Measurements from ENCODE around the gene SLX4IP. TPM values are rescaled to one million over a fixed set of nuclear protein-coding genes. Genes with fewer than 3 reads are reported as not detected.

SLX4IP gene
- total RNA-seq, 1 donor from 2014 or later = 6.3 TPM

DNA sequence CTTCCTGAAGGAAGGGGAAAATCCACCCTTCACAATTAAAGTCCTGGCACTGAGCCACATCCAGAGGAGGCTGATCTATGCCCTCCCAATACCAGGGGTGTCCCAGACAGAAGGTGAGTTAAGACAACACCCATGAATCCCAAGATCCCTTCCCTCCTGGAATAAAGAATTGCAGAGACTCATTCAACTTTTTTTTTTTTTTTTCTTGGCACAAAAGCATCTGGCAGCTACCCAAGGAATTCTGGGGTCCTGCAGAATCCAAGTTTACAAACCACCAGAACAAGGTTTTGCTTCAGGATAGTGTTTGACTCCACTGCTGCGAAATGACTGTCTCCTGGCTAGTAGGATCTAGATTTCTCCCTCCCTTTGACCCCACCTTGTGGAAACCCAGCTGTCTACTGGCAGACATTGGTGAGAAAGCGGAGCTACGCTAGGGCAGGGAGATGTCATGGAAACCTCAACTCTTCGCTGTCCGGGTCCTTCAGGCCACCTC lies 201.3 kb downstream of the SLX4IP start:
- intact Hi-C loops (cut with micrococcal nuclease) = no loop called here
- no peaks in the 10 kb centered on the region for H3K4me1 Mint-ChIP-seq (ENCODE audit: low read depth)
- no peak overlapping the region for H3K4me3 Mint-ChIP-seq (ENCODE audit: low read depth)
- DNase-seq (ENCODE audit: low spot score) = no peak
- no peak overlapping the region for H3K27ac Mint-ChIP-seq
- no peaks in the 10 kb centered on the region for H3K27me3 Mint-ChIP-seq (ENCODE audit: low read depth)
- H3K36me3 Mint-ChIP-seq (ENCODE audit: low read depth) = peaks cover 6% of the 10 kb centered on the region
- no peaks in the 10 kb centered on the region for H3K9me3 Mint-ChIP-seq

DNA sequence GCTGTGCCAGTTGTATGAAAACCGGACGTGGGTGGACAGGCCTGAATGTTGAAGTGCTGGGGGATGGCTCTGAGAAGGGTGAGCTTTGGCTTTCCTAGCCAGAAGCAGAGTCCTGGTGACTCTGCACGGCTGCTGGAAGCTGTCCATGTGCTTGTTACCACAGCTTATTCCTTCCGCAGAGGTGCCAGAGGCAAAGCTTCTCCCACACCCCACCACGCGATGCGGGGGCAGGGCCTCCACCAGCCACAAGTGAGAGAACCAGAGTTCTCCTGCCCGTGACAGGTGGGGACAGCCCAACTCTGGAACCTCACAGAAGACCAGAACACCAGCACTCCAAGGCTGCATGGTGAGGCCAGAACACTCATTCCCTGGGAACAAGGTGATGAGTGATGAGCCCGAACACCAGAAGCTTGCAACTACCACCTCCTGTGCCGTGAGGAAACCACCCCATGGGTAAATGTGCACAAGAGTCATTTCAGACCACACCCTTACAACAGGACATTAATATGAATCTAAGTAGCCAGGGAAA lies 202.0 kb downstream of the SLX4IP start:
- no peak for DNase-seq (ENCODE audit: low spot score)
- H3K9me3 Mint-ChIP-seq = no peaks in the 10 kb centered on the region
- H3K4me1 Mint-ChIP-seq (ENCODE audit: low read depth) = no peaks in the 10 kb centered on the region
- H3K27ac Mint-ChIP-seq = no peak overlapping the region
- no peak overlapping the region for H3K4me3 Mint-ChIP-seq (ENCODE audit: low read depth)
- intact Hi-C loops (cut with micrococcal nuclease) = no loop called here
- peaks cover 6% of the 10 kb centered on the region for H3K36me3 Mint-ChIP-seq (ENCODE audit: low read depth)
- H3K27me3 Mint-ChIP-seq (ENCODE audit: low read depth) = no peaks in the 10 kb centered on the region

DNA sequence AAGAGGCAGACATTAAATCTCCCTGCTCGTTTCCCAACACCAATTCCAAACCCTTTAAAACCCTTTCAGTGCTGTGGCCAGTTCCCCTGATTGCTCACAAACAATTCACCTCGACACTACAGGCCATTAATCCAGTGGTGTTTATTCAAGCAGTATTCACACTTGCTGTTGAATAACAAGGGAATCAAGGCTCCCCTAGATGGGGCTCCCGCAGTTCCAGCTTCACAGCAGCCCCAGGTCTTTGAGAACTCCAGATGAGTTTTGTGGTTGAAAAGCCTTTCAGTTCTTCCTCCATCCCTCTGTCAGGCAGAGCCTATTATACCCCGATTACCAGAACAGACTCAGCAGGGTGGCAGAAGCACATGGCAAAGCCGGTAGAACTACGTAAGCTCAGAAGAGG lies 202.5 kb downstream of the SLX4IP start:
- H3K4me3 Mint-ChIP-seq (ENCODE audit: low read depth) = no peak overlapping the region
- H3K27ac Mint-ChIP-seq = no peak overlapping the region
- no peak for DNase-seq (ENCODE audit: low spot score)
- H3K36me3 Mint-ChIP-seq (ENCODE audit: low read depth) = peaks cover 6% of the 10 kb centered on the region
- intact Hi-C loops (cut with micrococcal nuclease) = no loop called here
- no peaks in the 10 kb centered on the region for H3K9me3 Mint-ChIP-seq
- no peaks in the 10 kb centered on the region for H3K4me1 Mint-ChIP-seq (ENCODE audit: low read depth)
- no peaks in the 10 kb centered on the region for H3K27me3 Mint-ChIP-seq (ENCODE audit: low read depth)

DNA sequence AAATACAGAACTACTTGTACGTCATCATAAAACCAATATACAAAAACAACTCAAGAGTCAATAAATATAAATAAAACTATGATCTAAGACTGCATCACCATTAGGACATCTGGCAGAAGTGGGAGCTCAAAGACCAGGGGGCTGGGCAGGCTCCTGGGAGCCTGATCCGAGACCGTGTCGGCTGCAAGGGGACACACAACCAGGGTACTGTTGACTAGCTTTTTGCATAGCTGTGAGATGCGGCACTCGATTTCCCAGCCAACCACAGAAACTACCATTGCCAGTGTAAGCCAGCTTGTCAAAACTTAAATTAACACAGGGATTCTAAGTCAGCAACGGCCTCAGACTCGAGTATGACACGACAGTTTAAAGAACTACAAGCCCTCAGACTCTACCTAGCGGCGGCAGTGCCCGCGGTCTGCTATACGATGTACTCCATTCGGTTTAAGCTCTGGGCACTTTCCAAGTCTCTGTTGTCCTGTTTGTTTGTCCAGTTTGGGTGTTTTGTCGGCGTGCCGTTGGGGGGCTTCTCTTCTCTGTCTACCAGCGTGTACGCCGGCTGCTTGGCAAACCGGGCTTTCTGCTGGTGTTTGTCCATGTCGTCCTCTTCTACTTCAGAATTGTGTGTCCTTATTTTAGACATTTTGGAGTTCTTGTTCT lies 204.1 kb downstream of the SLX4IP start:
- intact Hi-C loops (cut with micrococcal nuclease) = no loop called here
- no peaks in the 10 kb centered on the region for H3K27me3 Mint-ChIP-seq (ENCODE audit: low read depth)

DNA sequence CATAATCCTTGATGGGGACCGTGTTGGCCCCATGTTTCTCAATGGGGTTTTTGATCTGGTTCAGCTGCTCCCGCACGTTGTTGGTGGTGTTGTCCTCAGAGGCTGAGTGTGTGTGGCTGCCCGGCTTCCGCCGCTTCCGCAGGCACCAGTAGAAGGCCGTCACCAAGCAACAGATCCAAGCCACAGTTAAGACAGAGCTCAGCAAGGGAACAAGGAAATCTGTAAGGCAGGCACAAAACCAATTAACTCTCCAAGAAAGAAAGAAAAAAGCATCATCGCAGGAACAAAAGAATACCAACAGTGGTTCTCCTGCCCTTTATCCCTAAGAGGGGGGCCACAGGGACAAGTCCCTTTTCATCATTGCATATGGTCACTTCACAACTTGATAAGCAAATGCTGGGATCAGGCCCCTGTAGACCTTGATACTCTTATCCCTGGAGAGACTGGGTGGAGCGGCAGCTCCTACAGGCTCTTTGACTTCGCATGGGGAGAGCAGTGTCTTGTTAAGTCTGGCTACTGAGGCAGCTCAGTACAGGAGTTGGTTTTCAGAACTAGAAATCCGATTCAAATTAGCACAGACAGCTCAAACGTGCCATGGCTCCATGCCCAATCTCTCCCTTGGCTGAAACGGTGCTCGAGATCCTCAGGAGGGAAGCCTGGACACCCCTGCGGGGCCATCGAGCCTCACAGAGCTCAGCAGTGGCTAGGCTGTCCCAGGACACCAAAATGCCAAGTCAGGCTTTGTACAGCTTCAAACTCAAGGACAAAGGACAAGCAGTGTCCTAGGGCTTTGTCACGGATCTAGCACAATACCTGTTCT lies 204.8 kb downstream of the SLX4IP start:
- intact Hi-C loops (cut with micrococcal nuclease) = no loop called here
- no peak overlapping the region for H3K27ac Mint-ChIP-seq
- H3K4me3 Mint-ChIP-seq (ENCODE audit: low read depth) = no peak overlapping the region
- DNase-seq (ENCODE audit: low spot score) = no peak
- no peaks in the 10 kb centered on the region for H3K9me3 Mint-ChIP-seq
- no peaks in the 10 kb centered on the region for H3K27me3 Mint-ChIP-seq (ENCODE audit: low read depth)
- H3K4me1 Mint-ChIP-seq (ENCODE audit: low read depth) = peaks cover 7% of the 10 kb centered on the region
- peaks cover 6% of the 10 kb centered on the region for H3K36me3 Mint-ChIP-seq (ENCODE audit: low read depth)

More for the DNA sequence above, 204.1 kb downstream of the SLX4IP start:
- Mint-ChIP-seq H3K4me1 (ENCODE audit: low read depth) (peaks cover 1% of the 10 kb centered on the region), H3K27ac (no peak overlapping the region), H3K9me3 (no peaks in the 10 kb centered on the region), H3K4me3 (ENCODE audit: low read depth) (no peak overlapping the region), H3K36me3 (ENCODE audit: low read depth) (peaks cover 6% of the 10 kb centered on the region)
- DNase-seq (ENCODE audit: low spot score) = no peak

DNA sequence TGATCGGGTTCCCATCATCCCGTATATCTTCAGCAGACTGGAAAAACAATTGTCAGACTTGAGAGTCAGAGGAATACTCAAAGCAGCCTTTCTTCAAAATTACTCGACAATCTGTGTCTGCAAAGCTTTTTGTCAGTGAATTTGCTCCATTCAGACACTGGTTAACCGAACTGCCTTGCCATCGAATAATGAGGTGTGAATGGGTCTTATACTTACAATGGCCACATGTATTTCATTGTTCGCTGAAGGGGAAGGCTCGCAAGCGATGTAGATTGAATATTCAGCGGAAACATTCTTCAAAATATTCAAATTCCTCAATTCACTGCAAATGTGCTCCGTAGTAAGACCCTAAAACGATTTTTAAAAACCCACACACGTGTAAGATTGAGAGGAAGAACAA lies 205.8 kb downstream of the SLX4IP start:
- no peaks in the 10 kb centered on the region for H3K9me3 Mint-ChIP-seq
- H3K36me3 Mint-ChIP-seq (ENCODE audit: low read depth) = peaks cover 6% of the 10 kb centered on the region
- peaks cover 8% of the 10 kb centered on the region for H3K4me1 Mint-ChIP-seq (ENCODE audit: low read depth)
- H3K4me3 Mint-ChIP-seq (ENCODE audit: low read depth) = no peak overlapping the region
- no peaks in the 10 kb centered on the region for H3K27me3 Mint-ChIP-seq (ENCODE audit: low read depth)
- H3K27ac Mint-ChIP-seq = no peak overlapping the region
- intact Hi-C loops (cut with micrococcal nuclease) = no loop called here
- DNase-seq (ENCODE audit: low spot score) = no peak

DNA sequence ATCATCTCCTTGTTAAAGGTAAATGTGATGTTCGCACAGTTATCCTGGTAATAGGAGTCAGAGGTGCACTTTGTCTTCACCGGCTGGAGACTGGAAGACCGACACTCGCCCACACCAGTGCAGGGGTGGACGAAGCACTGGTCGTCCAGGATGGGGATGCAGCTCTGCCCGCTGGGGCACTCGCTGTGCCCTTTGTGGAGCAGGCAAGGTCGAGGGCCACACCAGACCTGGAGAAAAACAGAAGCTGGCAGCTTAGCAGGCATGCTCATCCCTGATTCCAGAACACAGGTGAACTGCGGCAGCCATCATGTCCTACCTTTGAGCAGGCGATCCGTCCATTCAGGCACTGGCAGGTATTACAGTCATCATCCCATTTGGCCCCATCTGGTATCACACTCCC lies 206.4 kb downstream of the SLX4IP start:
- Mint-ChIP-seq H3K27me3 (ENCODE audit: low read depth) (no peaks in the 10 kb centered on the region), H3K27ac (no peak overlapping the region), H3K9me3 (no peaks in the 10 kb centered on the region), H3K4me1 (ENCODE audit: low read depth) (peaks cover 8% of the 10 kb centered on the region), H3K4me3 (ENCODE audit: low read depth) (no peak overlapping the region), H3K36me3 (ENCODE audit: low read depth) (peaks cover 6% of the 10 kb centered on the region)
- no peak for DNase-seq (ENCODE audit: low spot score)
- intact Hi-C loops (cut with micrococcal nuclease) = no loop called here

DNA sequence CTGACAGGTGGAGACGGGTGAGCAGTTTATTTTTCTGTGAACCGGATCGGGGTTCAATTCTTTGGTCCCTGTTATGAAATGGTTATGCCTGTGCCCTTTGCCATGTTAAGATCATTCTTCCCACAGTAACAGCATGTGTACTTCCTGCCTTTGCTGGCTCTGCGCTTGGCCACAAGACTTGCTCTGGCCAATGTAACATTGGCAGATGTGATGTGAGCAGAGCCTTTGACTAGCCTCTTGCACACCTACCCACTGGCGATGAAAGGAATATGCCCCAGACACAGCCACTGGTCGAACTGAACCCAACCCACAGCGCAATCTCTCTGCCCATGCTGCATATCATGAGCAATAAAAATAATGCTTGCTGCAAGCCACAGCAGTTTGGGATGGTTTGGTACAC lies 206.8 kb downstream of the SLX4IP start:
- Mint-ChIP-seq H3K36me3 (ENCODE audit: low read depth) (peaks cover 6% of the 10 kb centered on the region), H3K9me3 (no peaks in the 10 kb centered on the region), H3K4me1 (ENCODE audit: low read depth) (peaks cover 8% of the 10 kb centered on the region), H3K27me3 (ENCODE audit: low read depth) (no peaks in the 10 kb centered on the region), H3K27ac (no peak overlapping the region), H3K4me3 (ENCODE audit: low read depth) (no peak overlapping the region)
- intact Hi-C loops (cut with micrococcal nuclease) = no loop called here
- no peak for DNase-seq (ENCODE audit: low spot score)

DNA sequence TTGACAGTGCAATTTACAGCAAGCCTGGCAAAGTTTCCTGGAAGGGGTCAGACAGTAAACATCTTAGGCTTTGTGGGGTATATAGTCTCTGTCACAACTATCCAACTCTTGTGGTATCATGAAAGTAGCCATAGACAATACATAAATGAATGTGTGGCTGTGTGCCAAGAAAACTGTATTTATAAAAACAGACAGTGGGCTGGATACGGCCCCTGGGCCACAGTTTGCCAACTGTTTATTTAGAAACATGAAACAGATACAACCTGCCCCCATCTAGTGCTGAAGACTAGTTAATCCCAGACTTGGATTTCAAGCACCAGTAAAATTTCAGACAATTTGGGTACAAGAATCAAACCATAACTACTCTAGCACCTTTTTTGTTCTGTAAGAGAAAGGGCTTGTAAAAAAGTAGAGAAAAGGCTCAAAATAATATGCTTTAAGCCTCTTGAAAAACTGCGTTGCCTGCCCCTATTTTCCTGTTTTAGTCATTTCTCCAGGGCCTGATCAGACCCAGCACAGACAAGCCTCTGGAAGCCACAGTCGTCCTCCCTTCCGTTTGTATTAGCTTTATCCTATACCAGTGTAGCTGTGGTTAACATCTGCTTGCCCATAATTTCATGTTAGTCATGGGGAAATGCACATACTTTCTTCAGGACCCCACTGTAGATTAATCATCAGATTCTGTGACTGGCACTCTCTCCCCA lies 207.9 kb downstream of the SLX4IP start:
- H3K36me3 Mint-ChIP-seq (ENCODE audit: low read depth) = peaks cover 6% of the 10 kb centered on the region
- no peak overlapping the region for H3K4me3 Mint-ChIP-seq (ENCODE audit: low read depth)
- no peak overlapping the region for H3K27ac Mint-ChIP-seq
- DNase-seq (ENCODE audit: low spot score) = no peak
- no peaks in the 10 kb centered on the region for H3K9me3 Mint-ChIP-seq
- peaks cover 8% of the 10 kb centered on the region for H3K4me1 Mint-ChIP-seq (ENCODE audit: low read depth)
- peaks cover 4% of the 10 kb centered on the region for H3K27me3 Mint-ChIP-seq (ENCODE audit: low read depth)
- intact Hi-C loops (cut with micrococcal nuclease) = no loop called here

DNA sequence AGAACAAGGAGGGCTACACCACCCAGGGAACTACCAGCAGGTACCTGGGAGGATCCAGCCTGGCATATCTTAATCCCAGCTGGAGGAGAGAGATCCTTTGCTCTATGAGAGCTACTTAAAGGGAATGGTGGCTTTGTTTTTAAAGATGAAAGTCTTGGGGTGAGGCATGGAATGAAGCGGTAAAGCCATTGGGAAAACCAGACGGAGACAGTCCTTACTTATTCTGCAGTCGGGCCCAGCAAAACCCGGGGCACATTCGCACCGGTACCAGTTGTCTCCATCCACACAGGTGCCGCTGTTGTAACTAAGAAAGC lies 208.4 kb downstream of the SLX4IP start:
- no peak overlapping the region for H3K27ac Mint-ChIP-seq
- intact Hi-C loops (cut with micrococcal nuclease) = no loop called here
- H3K4me3 Mint-ChIP-seq (ENCODE audit: low read depth) = no peak overlapping the region
- no peak for DNase-seq (ENCODE audit: low spot score)
- peaks cover 7% of the 10 kb centered on the region for H3K27me3 Mint-ChIP-seq (ENCODE audit: low read depth)
- peaks cover 8% of the 10 kb centered on the region for H3K4me1 Mint-ChIP-seq (ENCODE audit: low read depth)
- H3K36me3 Mint-ChIP-seq (ENCODE audit: low read depth) = peaks cover 6% of the 10 kb centered on the region
- H3K9me3 Mint-ChIP-seq = no peaks in the 10 kb centered on the region

DNA sequence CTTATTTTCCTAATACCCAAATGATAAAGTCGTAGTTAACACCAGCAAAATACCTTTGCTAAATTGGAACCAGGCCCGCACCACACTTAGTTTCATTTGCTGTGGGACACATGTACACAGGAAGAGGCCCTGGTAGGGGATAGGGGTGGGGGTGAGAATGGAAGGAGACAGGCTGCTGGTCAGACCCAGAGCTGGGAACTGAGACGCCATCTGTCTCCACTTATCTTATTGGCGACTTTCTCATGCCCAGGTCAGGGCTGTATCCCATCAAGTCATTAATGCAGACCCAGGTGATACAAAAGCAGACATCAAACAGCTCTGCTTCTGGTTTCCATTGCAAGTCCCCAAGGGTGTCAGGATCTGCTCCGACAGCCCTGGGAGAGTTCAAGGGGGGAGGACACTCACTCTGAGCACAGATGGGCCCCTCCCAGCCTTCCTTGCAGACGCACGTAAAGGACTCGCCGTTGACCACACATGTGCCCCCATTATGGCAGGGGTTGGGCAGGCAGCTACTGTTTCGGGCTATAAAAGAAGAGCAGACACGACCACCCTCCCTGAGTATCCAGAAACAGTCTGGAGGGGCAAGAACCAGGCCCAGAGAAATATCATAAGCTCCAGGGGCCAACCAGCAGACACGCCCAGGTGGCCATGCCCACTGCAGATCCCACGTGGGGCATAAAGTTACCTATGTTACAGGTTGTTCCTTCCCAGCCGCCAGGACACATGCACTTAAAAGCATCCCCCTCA lies 209.5 kb downstream of the SLX4IP start:
- H3K4me1 Mint-ChIP-seq (ENCODE audit: low read depth) = peaks cover 10% of the 10 kb centered on the region
- peaks cover 12% of the 10 kb centered on the region for H3K27me3 Mint-ChIP-seq (ENCODE audit: low read depth)
- H3K36me3 Mint-ChIP-seq (ENCODE audit: low read depth) = peaks cover 6% of the 10 kb centered on the region
- no peak overlapping the region for H3K4me3 Mint-ChIP-seq (ENCODE audit: low read depth)
- H3K27ac Mint-ChIP-seq = no peak overlapping the region
- intact Hi-C loops (cut with micrococcal nuclease) = loop anchor here (5.0 kb wide), 1 partner anchor 92 kb away; no protein-coding TSS in a partner anchor
- no peak for DNase-seq (ENCODE audit: low spot score)
- H3K9me3 Mint-ChIP-seq = no peaks in the 10 kb centered on the region

DNA sequence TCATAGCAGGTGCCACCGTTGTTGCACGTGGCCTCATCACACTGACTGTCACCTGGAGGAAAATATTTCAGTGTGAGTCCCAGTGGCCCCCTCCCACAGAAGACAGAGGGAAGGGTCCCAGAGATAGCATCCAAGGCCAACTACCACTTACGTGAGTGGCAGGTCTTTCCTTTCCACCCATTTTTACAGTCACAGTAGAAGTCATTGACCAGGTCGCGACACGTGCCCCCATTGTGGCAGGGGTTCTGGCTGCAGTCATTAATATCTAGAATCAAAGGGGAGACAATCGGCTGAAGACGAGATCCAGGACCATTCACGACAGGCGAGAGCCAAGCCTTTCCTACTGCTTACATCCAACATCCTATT lies 210.1 kb downstream of the SLX4IP start:
- DNase-seq (ENCODE audit: low spot score) = no peak
- peaks cover 10% of the 10 kb centered on the region for H3K4me1 Mint-ChIP-seq (ENCODE audit: low read depth)
- peaks cover 15% of the 10 kb centered on the region for H3K27me3 Mint-ChIP-seq (ENCODE audit: low read depth)
- H3K27ac Mint-ChIP-seq = no peak overlapping the region
- intact Hi-C loops (cut with micrococcal nuclease) = loop anchor here (5.0 kb wide), 1 partner anchor 93 kb away; no protein-coding TSS in a partner anchor
- H3K9me3 Mint-ChIP-seq = no peaks in the 10 kb centered on the region
- peaks cover 6% of the 10 kb centered on the region for H3K36me3 Mint-ChIP-seq (ENCODE audit: low read depth)
- no peak overlapping the region for H3K4me3 Mint-ChIP-seq (ENCODE audit: low read depth)

Measured in activated T-helper 2 cell treated with anti-CD3 and anti-CD28 coated beads, Interferon-gamma antibody, Interleukin-2, Interleukin-4, amounts not matched to agents 10 μg/mL and 5 μg/mL and 100 μg/mL, durations not matched to agents 14 hours and 24 hours and 36 hours (primary cell).